LNCAP (cell line): ENCODE results near the gene EDC4.

Source experiments
- CTCF ChIP-seq: fragments of 450-650 bp; IDR thresholded peaks from 2 replicates; pipeline ENCODE4 v1.5.1; 2017; ENCODE audit warnings: mild to moderate bottlenecking

EDC4 gene

GRCh38 chr16:67837811-67838210, 35.0 kb upstream of the EDC4 start:
- no peak for TF ChIP-seq CTCF

- no peak for TF ChIP-seq CTCF
Observed at GRCh38 chr16:67841198-67841815, 31.5 kb upstream of the EDC4 start.

GRCh38 chr16:67841816-67842508, 30.9 kb upstream of the EDC4 start, which contains the start of gene THAP11:
Gene THAP11, plus strand, starts transcription at chr16:67842320. Its CDS starts 235 bp downstream, at chr16:67842555.
- peak; percentile 71 for TF ChIP-seq CTCF

- no peak for TF ChIP-seq CTCF
Observed at GRCh38 chr16:67842509-67843342, 30.1 kb upstream of the EDC4 start.

- no peak for TF ChIP-seq CTCF
Observed at GRCh38 chr16:67843343-67843765, 29.5 kb upstream of the EDC4 start.

GRCh38 chr16:67844497-67844896, 28.4 kb upstream of the EDC4 start:
- no peak for TF ChIP-seq CTCF

- TF ChIP-seq CTCF: no peak
Observed at GRCh38 chr16:67845291-67846062, 27.4 kb upstream of the EDC4 start.
